SK-N-SH (cell line): Measurements from ENCODE around the gene HYPK. TPM values are rescaled to one million over a fixed set of nuclear protein-coding genes. Genes with fewer than 3 reads are reported as not detected.

ENCODE experiments used
- CTCF ChIA-PET: fragments of 300-600, 350-600 bp; formaldehyde crosslinking; extraction: SDS; loops from one replicate; lab custom pipeline; 2021; lab: Yijun Ruan, JAX
- POLR2A ChIA-PET: fragments of 350-600 bp; sonication (Branson Sonifier 250); formaldehyde crosslinking; extraction: SDS; loops from one replicate; lab custom pipeline; 2020; ENCODE audit warnings: antibody characterized with exemption, inconsistent platforms; lab: Yijun Ruan, JAX
- DNase-seq: peaks from one replicate; pipeline ENCODE4 v3.0.0; 2012
- H2AFZ ChIP-seq: fragments of 200-600 bp; sonication (generic); 2 replicates; pipeline ENCODE4 v1.8.1; 2016; ENCODE audit warnings: antibody characterized with exemption, mild to moderate bottlenecking, low read depth
- H3F3A ChIP-seq: fragments of 200-600 bp; sonication (generic); replicated peaks from 2 replicates; pipeline ENCODE3; 2016; ENCODE audit warnings: antibody characterized with exemption, mild to moderate bottlenecking; ENCODE audit not compliant: insufficient read depth
- H3K27ac ChIP-seq, 2 experiments: fragments of 200-500 bp in 1 of 2; fragments of 200-600 bp in 1 of 2; sonication (Bioruptor generic) in 1 of 2; sonication (generic), shearing (Covaris generic) in 1 of 2; 2 replicates each; pipeline versions ENCODE4 v1.5.1 to v1.6.1; 2014 to 2016; ENCODE audit warnings: low read depth in 2 of 2, inconsistent platforms in 1 of 2, low read length in 1 of 2, mild to moderate bottlenecking in 1 of 2, mixed read lengths in 1 of 2
- H3K27me3 ChIP-seq: fragments of 200-600 bp; sonication (generic), shearing (Covaris generic); 2 replicates; pipeline ENCODE4 v1.6.1; 2016; ENCODE audit warnings: mixed run types; ENCODE audit not compliant: insufficient read depth
- H3K36me3 ChIP-seq, 2 experiments: fragments of 200-500 bp in 1 of 2; fragments of 200-600 bp in 1 of 2; sonication (Bioruptor generic) in 1 of 2; sonication (generic) in 1 of 2; replicated peaks in 1 of 2; 2 replicates each; pipeline versions ENCODE3 to v1.5.1; 2014 to 2016; ENCODE audit warnings: low read length in 1 of 2, mild to moderate bottlenecking in 1 of 2; ENCODE audit not compliant: insufficient read depth in 2 of 2, control insufficient read depth in 1 of 2
- H3K4me1 ChIP-seq, 2 experiments: fragments of 200-500 bp in 1 of 2; fragments of 200-600 bp in 1 of 2; sonication (Bioruptor generic) in 1 of 2; sonication (generic), shearing (Covaris generic) in 1 of 2; 2 replicates each; pipeline versions ENCODE4 v1.5.1 to v1.6.1; 2014 to 2016; ENCODE audit warnings: low read depth in 1 of 2, low read length in 1 of 2, mixed run types in 1 of 2; ENCODE audit not compliant: insufficient read depth in 2 of 2, control insufficient read depth in 1 of 2
- H3K4me2 ChIP-seq: fragments of 200-600 bp; sonication (generic), shearing (Covaris generic); 2 replicates; pipeline ENCODE4 v1.6.1; 2017; ENCODE audit warnings: mixed run types
- H3K4me3 ChIP-seq, 2 experiments: fragments of 200-500 bp in 1 of 2; fragments of 200-600 bp in 1 of 2; sonication (Bioruptor generic) in 1 of 2; sonication (generic), shearing (Covaris generic) in 1 of 2; 2 replicates each; pipeline versions ENCODE4 v1.5.1 to v1.8.1; 2014 to 2016; ENCODE audit warnings: low read depth in 2 of 2, inconsistent platforms in 1 of 2, low read length in 1 of 2, mild to moderate bottlenecking in 1 of 2, mixed read lengths in 1 of 2, moderate library complexity in 1 of 2
- H3K79me2 ChIP-seq: fragments of 200-600 bp; sonication (generic); 2 replicates; pipeline ENCODE4 v1.8.1; 2017; ENCODE audit warnings: mild to moderate bottlenecking; ENCODE audit not compliant: insufficient read depth
- H3K9ac ChIP-seq: fragments of 200-600 bp; sonication (generic); 2 replicates; pipeline ENCODE4 v1.6.1; 2017; ENCODE audit warnings: mixed run types
- H3K9me2 ChIP-seq: fragments of 200-600 bp; sonication (generic); 2 replicates; pipeline ENCODE4 v1.6.1; 2017; ENCODE audit warnings: mixed run types
- H3K9me3 ChIP-seq: fragments of 200-600 bp; sonication (generic); 2 replicates; pipeline ENCODE4 v1.6.1; 2017; ENCODE audit warnings: mixed run types, mild to moderate bottlenecking, moderate library complexity
- H4K20me1 ChIP-seq: fragments of 200-600 bp; sonication (generic); 2 replicates; pipeline ENCODE4 v1.6.1; 2017; ENCODE audit warnings: mild to moderate bottlenecking, mixed run types; ENCODE audit not compliant: insufficient read depth
- ELF1 ChIP-seq: IDR thresholded peaks from 2 replicates; pipeline ENCODE4 v1.4.0; 2012
- EP300 ChIP-seq, 2 experiments: IDR thresholded peaks; 2 replicates each; pipeline versions ENCODE4 v1.4.0 to v1.6.1; 2012; ENCODE audit warnings: borderline replicate concordance in 1 of 2, low read depth in 1 of 2, low read length in 1 of 2
- EZH2phosphoT487 ChIP-seq: fragments of 200-600 bp; sonication (generic); IDR thresholded peaks from 2 replicates; pipeline ENCODE4 v1.6.1; 2017; ENCODE audit warnings: low read depth, mixed run types, mild to moderate bottlenecking, antibody characterized with exemption, moderate library complexity, borderline replicate concordance
- FOXJ3 ChIP-seq: sonication (generic); formaldehyde crosslinking; IDR thresholded peaks from 2 replicates; pipeline ENCODE4 v1.5.1; 2020; ENCODE audit warnings: mild to moderate bottlenecking, missing genetic modification reagents
- FOXM1 ChIP-seq: IDR thresholded peaks from 2 replicates; pipeline ENCODE4 v1.4.0; 2012; ENCODE audit warnings: low read depth, mild to moderate bottlenecking
- GATA2 ChIP-seq: sonication (generic); formaldehyde crosslinking; IDR thresholded peaks from 2 replicates; pipeline ENCODE4 v1.5.0; 2020; ENCODE audit warnings: mild to moderate bottlenecking, missing genetic modification reagents
- IRF3 ChIP-seq: fragments of 150-350 bp; IDR thresholded peaks from 2 replicates; pipeline ENCODE4 v1.6.1; 2016; ENCODE audit warnings: mild to moderate bottlenecking, low read depth, low read length
- JUND ChIP-seq: IDR thresholded peaks from 2 replicates; pipeline ENCODE4 v1.4.0; 2012
- MAX ChIP-seq: IDR thresholded peaks from 2 replicates; pipeline ENCODE4 v1.4.0; 2012; ENCODE audit warnings: low read depth
- MEF2A ChIP-seq: IDR thresholded peaks from 2 replicates; pipeline ENCODE4 v1.4.0; 2012; ENCODE audit warnings: low read depth, borderline replicate concordance
- MXI1 ChIP-seq: IDR thresholded peaks from 2 replicates; pipeline ENCODE4 v1.6.1; 2012; ENCODE audit warnings: mild to moderate bottlenecking, low read depth, low read length, improper control_type of control experiment
- POLR2AphosphoS5 ChIP-seq: IDR thresholded peaks from 2 replicates; pipeline ENCODE4 v1.6.1; 2012; ENCODE audit warnings: low read depth, low read length
- RAD21 ChIP-seq: IDR thresholded peaks from 2 replicates; pipeline ENCODE4 v1.6.1; 2012; ENCODE audit warnings: mild to moderate bottlenecking, low read length
- RFX5 ChIP-seq: IDR thresholded peaks from 2 replicates; pipeline ENCODE4 v1.6.1; 2012; ENCODE audit warnings: mild to moderate bottlenecking, improper control_type of control experiment, low read length
- TCF12 ChIP-seq: IDR thresholded peaks from 2 replicates; pipeline ENCODE4 v1.4.0; 2012
- USF1 ChIP-seq: IDR thresholded peaks from 2 replicates; pipeline ENCODE4 v1.4.0; 2012; ENCODE audit warnings: low read depth, borderline replicate concordance
- USF2 ChIP-seq: fragments of 150-350 bp; IDR thresholded peaks from 2 replicates; pipeline ENCODE4 v1.6.1; 2017; ENCODE audit warnings: antibody characterized with exemption, low read length, low read depth, borderline replicate concordance
- ZBTB33 ChIP-seq: IDR thresholded peaks from 2 replicates; pipeline ENCODE4 v1.4.0; 2012; ENCODE audit warnings: low read depth, borderline replicate concordance
- polyA plus RNA-seq, 3 experiments: library from polyadenylated mRNA; depleted of rRNA; stranded (reverse); fragments of >200 nt; gene quantifications; 2 replicates each; pipeline ENCODE4 v1.2.3, GENCODE V29; 2012

The HYPK gene
- polyA plus RNA-seq, 1 of the 3 experiments (the other 2 are of a cell fraction): 11.5 TPM

- CTCF ChIA-PET: interaction anchor here (1.1 kb wide), 1 partner anchor 227 kb away, joined by 3 read pairs; no protein-coding TSS in a partner anchor
- POLR2A ChIA-PET: no interaction called here
- Histone ChIP-seq H3K4me2 (no peak overlapping the region), H3K27me3 (no peaks in the 10 kb centered on the region), H3K4me3 (no peak overlapping the region), H2AFZ (no peak overlapping the region), H3F3A (peaks cover 66% of the 10 kb centered on the region), H3K9me2 (no peaks in the 10 kb centered on the region), H4K20me1 (peaks cover 3% of the 10 kb centered on the region; the same call in 1 of the 2 replicates), H3K36me3 (peaks cover 46 to 55% of the 10 kb centered on the region in 2 experiments), H3K27ac (no peak overlapping the region), H3K79me2 (no peaks in the 10 kb centered on the region), H3K9me3 (no peaks in the 10 kb centered on the region), H3K4me1 (peaks cover 0 to 3% of the 10 kb centered on the region in 2 experiments; a peak in 1 of 4 replicates), H3K9ac (no peak overlapping the region)
- TF ChIP-seq ZBTB33 (no peak), JUND (no peak), TCF12 (no peak), RFX5 (no peak), USF1 (no peak), MAX (no peak), FOXJ3 (no peak), EP300 (IDR thresholded peaks at IDR 0.05; ENCODE audit: borderline replicate concordance in 1 of 2, low read depth in 1 of 2, low read length in 1 of 2) (no peak), POLR2AphosphoS5 (no peak), IRF3 (no peak), EZH2phosphoT487 (no peak), MEF2A (no peak), RAD21 (no peak), FOXM1 (no peak), ELF1 (no peak), GATA2 (CRISPR knock-in tag) (no peak), MXI1 (no peak), USF2 (no peak)
- DNase-seq: no peak
Measured at GRCh38 chr15:43772624-43773023, 27.8 kb upstream of the HYPK start.
